Testis (tissue), 3 donors: ENCODE data around the gene TCF15. TPM values are rescaled to one million over a fixed set of nuclear protein-coding genes. Genes with fewer than 3 reads are reported as not detected.

Source experiments
- DNase-seq: peaks from one replicate; pipeline ENCODE4 v3.0.0-alpha.2; 2019
- H3K27ac ChIP-seq, 2 donors: fragments of 200-600 bp; sonication (generic); one replicate each; pipeline ENCODE4 v1.5.1; 2019
- H3K27me3 ChIP-seq: fragments of 200-600 bp; sonication (generic); one replicate; pipeline ENCODE4 v1.5.1; 2019
- H3K36me3 ChIP-seq: fragments of 200-600 bp; sonication (generic); one replicate; pipeline ENCODE4 v1.5.1; 2017; ENCODE audit warnings: low read depth; ENCODE audit errors: missing control alignments
- H3K4me1 ChIP-seq: fragments of 200-600 bp; sonication (generic); one replicate; pipeline ENCODE4 v1.5.1; 2019
- H3K4me3 ChIP-seq, 2 donors: fragments of 200-600 bp; sonication (generic); one replicate each; pipeline ENCODE4 v1.5.1; 2017 to 2019
- H3K9me3 ChIP-seq: fragments of 200-600 bp; sonication (generic); one replicate; pipeline ENCODE4 v1.5.1; 2017
- CTCF ChIP-seq, 3 experiments: fragments of 450-650 bp in 2 of 3; fragments of 200-600 bp in 1 of 3; sonication (generic) in 1 of 3; IDR thresholded peaks; one replicate each; pipeline ENCODE4 v1.5.1; 2016 to 2019; ENCODE audit warnings: antibody characterized with exemption in 3 of 3, mild to moderate bottlenecking in 2 of 3, moderate library complexity in 1 of 3
- POLR2A ChIP-seq: fragments of 450-650 bp; IDR thresholded peaks from one replicate; pipeline ENCODE4 v1.6.1; 2017; ENCODE audit warnings: antibody characterized with exemption, mild to moderate bottlenecking, moderate library complexity
- WGBS, 2 donors: methylation state at CpG; one replicate each; pipeline ENCODE4 v1.1.5; 2018; 5-methylcytosine and 5-hydroxymethylcytosine counted together
- intact Hi-C: fragments of 100-400 bp; cut with DNase I; formaldehyde crosslinking; loops from one replicate; pipeline ENCODE4 v1.15.1; 2023; ENCODE audit warnings: low total_unique reads
- polyA plus RNA-seq: library from polyadenylated mRNA; stranded (reverse); fragments of 350-450 nt; fragmentation: Illumina TruSeq; extraction: RNeasy Lipid Tissue Mini Kit (QIAGEN cat#74804); gene quantifications from one replicate; pipeline ENCODE4 v1.2.3, GENCODE V29; 2014; ENCODE audit warnings: low read depth, low replicate concordance; ENCODE audit not compliant: insufficient read depth
- total RNA-seq, 2 donors: library from RNA; depleted of rRNA; stranded (reverse); fragments of >200 nt; gene quantifications; one replicate each; pipeline ENCODE4 v1.2.3, GENCODE V29; 2016

TCF15 gene
- total and polyA plus RNA-seq, 3 donors from 2014 or later: 2.0 to 3.7 (median 2.7) TPM

GRCh38 chr20:646868-647233 is 36.7 kb upstream of the TCF15 start:
- Histone ChIP-seq H3K4me3 (no peak overlapping the region), H3K27me3 (no peaks in the 10 kb centered on the region), H3K36me3 (no peaks in the 10 kb centered on the region), H3K27ac (no peak overlapping the region), H3K4me1 (peaks cover 5% of the 10 kb centered on the region), H3K9me3 (no peaks in the 10 kb centered on the region)
- DNase-seq: no peak
- TF ChIP-seq CTCF (IDR thresholded peaks at IDR 0.05) (no peak), POLR2A (no peak)
- intact Hi-C loops: loop anchor here (5.0 kb wide), 1 partner anchor 85 kb away; no protein-coding TSS in a partner anchor
- WGBS, 2 donors: 83 to 85% methylated on average over 2 of the region's 2 CpGs

DNA sequence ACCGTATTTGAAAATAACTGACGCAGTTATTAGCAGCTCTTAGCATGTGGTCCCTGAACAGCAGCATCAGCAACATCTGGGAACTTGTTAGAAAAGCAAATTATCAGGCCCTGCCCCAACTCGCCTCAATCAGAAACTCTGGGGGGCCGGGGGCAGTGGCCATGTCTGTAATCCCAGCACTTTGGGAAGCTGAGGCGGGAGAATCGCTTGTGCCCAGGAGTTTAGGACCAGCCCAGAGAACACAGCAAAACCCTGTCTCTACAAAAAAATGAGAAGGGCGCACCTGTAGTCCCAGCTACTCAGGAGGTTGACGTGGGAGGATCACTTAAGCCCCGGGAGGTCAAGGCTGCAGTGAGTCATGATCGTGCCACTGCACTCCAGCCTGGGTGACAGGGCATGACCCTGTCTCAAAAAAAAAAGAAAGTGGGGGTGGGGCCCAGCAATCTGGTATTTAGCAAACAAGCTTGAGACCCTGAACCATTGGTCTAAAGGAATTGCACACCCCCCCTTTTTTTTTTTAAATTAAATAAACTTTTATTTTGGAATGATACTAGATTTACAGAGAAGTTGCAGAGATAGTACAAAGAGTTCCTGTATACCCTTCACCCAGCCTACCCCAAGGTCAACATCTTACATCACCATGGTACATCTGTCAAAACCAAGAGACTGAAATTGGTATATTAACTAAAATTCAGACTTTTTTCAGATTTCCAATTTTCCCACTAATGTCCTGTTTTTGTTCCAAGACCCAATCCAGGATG is 36.2 kb upstream of the TCF15 start:
- Histone ChIP-seq H3K36me3 (no peaks in the 10 kb centered on the region), H3K9me3 (no peaks in the 10 kb centered on the region), H3K4me3 (no peak overlapping the region), H3K4me1 (peaks cover 4% of the 10 kb centered on the region), H3K27me3 (no peaks in the 10 kb centered on the region), H3K27ac (no peak overlapping the region)
- DNase-seq: no peak
- 58 to 70% methylated on average over 10 of the region's 10 CpGs for WGBS, 2 donors
- no peak for TF ChIP-seq CTCF (IDR thresholded peaks at IDR 0.05)
- intact Hi-C loops: loop anchor here (5.0 kb wide), 1 partner anchor 84 kb away; no protein-coding TSS in a partner anchor

GRCh38 chr20:645318-646106 is 35.4 kb upstream of the TCF15 start:
- Histone ChIP-seq H3K27ac (no peak overlapping the region), H3K9me3 (no peaks in the 10 kb centered on the region), H3K4me1 (peaks cover 4% of the 10 kb centered on the region), H3K27me3 (no peaks in the 10 kb centered on the region), H3K4me3 (no peak overlapping the region), H3K36me3 (no peaks in the 10 kb centered on the region)
- DNase-seq: peak; percentile 82
- TF ChIP-seq CTCF (IDR thresholded peaks at IDR 0.05): peak; percentile 72 to 92 (median 92)
- no peak for TF ChIP-seq POLR2A
- WGBS, 2 donors: 13 to 14% methylated on average over 20 of the region's 20 CpGs
- intact Hi-C loops: loop anchor here (5.0 kb wide), 1 partner anchor 83 kb away; no protein-coding TSS in a partner anchor

GRCh38 chr20:644692-645317 is 34.7 kb upstream of the TCF15 start:
- H3K4me3 ChIP-seq: no peak overlapping the region
- WGBS, 2 donors: 65 to 66% methylated on average over 11 of the region's 11 CpGs
- H3K27me3 ChIP-seq: no peaks in the 10 kb centered on the region
- no peak for DNase-seq
- intact Hi-C loops: loop anchor here (5.0 kb wide), 1 partner anchor 83 kb away; no protein-coding TSS in a partner anchor
- TF ChIP-seq POLR2A: no peak
- H3K36me3 ChIP-seq: no peaks in the 10 kb centered on the region
- H3K9me3 ChIP-seq: no peaks in the 10 kb centered on the region
- peaks cover 4% of the 10 kb centered on the region for H3K4me1 ChIP-seq
- no peak overlapping the region for H3K27ac ChIP-seq
